Epithelial cell of proximal tubule (primary cell): ENCODE results near the gene S100A13. TPM values are rescaled to one million over a fixed set of nuclear protein-coding genes. Genes with fewer than 3 reads are reported as not detected.

Experiments
- DNase-seq: peaks from one replicate; pipeline ENCODE4 v3.0.0-alpha.2; 2011; ENCODE audit warnings: low read depth
- H3K4me3 ChIP-seq: 2 replicates; pipeline ENCODE4 v1.5.1; 2011; ENCODE audit warnings: low read depth, mild to moderate bottlenecking, low read length
- CTCF ChIP-seq: conservative IDR thresholded peaks from 2 replicates; pipeline ENCODE4 v1.5.1; 2012; ENCODE audit warnings: low read depth, mild to moderate bottlenecking, low read length
- total RNA-seq: library from RNA; depleted of rRNA; stranded (reverse); fragments of >200 nt; gene quantifications from 2 replicates; pipeline ENCODE4 v1.2.3, GENCODE V29; 2015

The S100A13 gene
- total RNA-seq, 1 donor from 2014 or later = 345 TPM

GRCh38 chr1:153638261-153638660 is 11.0 kb upstream of the S100A13 start:
- no peak for TF ChIP-seq CTCF
- no peak for DNase-seq
- H3K4me3 ChIP-seq = no peak overlapping the region

GRCh38 chr1:153636312-153636711 is 9.0 kb upstream of the S100A13 start:
- H3K4me3 ChIP-seq = no peak overlapping the region
- TF ChIP-seq CTCF = no peak
- no peak for DNase-seq

- DNase-seq = no peak
- H3K4me3 ChIP-seq = peak overlapping the region; percentile 97
- TF ChIP-seq CTCF = no peak
Measured at GRCh38 chr1:153635872-153636271, 8.6 kb upstream of the S100A13 start.

GRCh38 chr1:153633754-153634665 is 6.7 kb upstream of the S100A13 start, which contains the start of gene CHTOP:
Gene CHTOP, plus strand, starts transcription at chr1:153634066. Its CDS starts 2,523 bp downstream, at chr1:153636589.
- DNase-seq = peak; percentile 86
- peak within 1 kb of the TSS; percentile 97 for H3K4me3 ChIP-seq
- no peak for TF ChIP-seq CTCF

- no peak for TF ChIP-seq CTCF
- no peak for DNase-seq
- H3K4me3 ChIP-seq = peak overlapping the region; percentile 97
Measured at GRCh38 chr1:153633161-153633753, 6.0 kb upstream of the S100A13 start.

- no peak for DNase-seq
Measured at GRCh38 chr1:153631047-153632022, 4.0 kb upstream of the S100A13 start.

More at GRCh38 chr1:153631047-153632022, 4.0 kb upstream of the S100A13 start:
- TF ChIP-seq CTCF = no peak
- H3K4me3 ChIP-seq = peak overlapping the region; percentile 87
